HG02678 (cell line): Measurements from ENCODE around the gene SARS1.
"Not testable (repeated sequence)": the region's sequence is repeated elsewhere in the genome, so short reads cannot be mapped to it uniquely, and the experiment has no call there.

Source experiments
- ATAC-seq: cut with Tn5 transposase; IDR thresholded peaks from one replicate; pipeline ENCODE4 v1.9.1; 2021; ENCODE audit warnings: mild to moderate bottlenecking, moderate library complexity; ENCODE audit not compliant: unreplicated experiment

The SARS1 gene

DNA sequence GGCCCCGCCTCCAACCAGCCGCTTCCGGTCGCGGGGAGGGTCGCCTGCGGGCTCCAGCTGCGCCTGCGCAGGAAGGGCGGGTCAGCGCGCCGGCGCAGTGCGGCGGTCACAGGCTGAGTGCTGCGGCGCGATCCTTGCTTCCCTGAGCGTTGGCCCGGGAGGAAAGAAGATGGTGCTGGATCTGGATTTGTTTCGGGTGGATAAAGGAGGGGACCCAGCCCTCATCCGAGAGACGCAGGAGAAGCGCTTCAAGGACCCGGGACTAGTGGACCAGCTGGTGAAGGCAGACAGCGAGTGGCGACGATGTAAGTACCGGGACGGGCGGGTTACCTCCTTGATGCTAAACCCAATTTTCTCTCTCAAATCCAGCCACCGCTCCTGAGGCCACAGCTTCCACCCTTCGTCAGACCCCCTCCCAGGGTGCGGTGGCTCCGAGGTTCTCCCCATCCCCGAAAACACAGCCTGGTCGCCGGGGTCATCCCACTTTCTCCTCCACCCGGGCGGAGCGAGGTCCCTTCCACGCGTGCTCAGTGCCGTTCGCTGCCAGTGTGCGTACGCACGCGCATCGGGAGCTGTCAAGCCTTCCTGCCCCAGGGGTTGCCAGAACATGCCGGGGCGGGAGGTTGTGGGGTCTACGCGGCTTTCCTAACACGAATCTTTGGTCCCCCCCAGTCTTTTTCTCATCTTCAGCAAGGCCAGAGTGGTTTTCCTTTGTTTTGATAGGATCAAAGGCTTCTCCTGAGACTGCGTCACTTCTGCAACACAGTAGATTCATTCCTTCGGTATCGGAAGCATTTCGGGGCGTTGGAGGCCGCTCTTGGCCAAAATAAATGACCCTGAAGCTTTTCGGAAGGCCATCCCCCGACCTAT is at the start of gene SARS1:
Gene SARS1, plus strand, starts transcription at position 95 of the 870 bp plus-strand sequence. Its CDS starts 75 bp downstream, at position 170.
- peak; percentile 82 for ATAC-seq

DNA sequence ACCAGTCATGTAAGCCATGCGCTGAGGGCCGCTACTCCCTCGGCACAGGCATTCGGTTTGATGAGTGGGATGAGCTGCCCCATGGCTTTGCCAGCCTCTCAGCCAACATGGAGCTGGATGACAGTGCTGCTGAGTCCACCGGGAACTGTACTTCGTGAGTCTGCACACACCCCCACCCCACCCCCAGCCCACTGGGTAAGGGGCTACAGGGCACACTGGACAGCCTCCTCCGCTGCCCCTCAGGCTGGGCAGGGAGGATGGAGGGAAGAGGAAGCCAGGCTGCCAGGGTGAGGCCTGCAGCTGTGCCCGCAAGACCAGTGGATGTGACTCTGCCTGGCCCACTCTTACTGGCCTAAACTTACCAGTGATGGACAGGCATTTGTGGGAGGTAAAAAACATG is 49.2 kb upstream of the SARS1 start:
- no peak for ATAC-seq

DNA sequence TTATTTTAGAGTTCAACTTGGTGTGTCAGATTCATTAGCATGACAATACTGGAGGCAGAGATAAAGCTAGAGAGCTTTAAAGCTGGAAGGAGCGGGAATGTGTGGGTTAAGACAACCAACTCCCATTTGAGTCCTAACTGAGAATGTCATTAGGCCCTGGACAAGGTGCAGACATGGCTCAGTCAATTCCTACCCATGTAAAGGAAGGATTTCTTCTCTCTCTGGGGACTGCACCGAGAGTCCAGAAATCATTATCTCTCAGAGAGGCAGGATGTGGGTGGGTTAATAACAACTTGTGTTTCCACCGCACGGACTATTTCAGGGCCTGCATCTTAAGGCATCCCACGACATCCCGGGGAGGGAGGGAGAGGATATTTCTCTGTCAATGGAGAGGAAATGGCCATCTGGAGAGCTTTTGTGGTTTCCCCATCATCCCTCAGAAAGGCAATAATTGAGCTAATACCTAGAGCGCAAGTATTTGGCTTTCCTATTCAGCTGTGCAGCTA is 46.7 kb upstream of the SARS1 start:
- ATAC-seq = peak; percentile 69

DNA sequence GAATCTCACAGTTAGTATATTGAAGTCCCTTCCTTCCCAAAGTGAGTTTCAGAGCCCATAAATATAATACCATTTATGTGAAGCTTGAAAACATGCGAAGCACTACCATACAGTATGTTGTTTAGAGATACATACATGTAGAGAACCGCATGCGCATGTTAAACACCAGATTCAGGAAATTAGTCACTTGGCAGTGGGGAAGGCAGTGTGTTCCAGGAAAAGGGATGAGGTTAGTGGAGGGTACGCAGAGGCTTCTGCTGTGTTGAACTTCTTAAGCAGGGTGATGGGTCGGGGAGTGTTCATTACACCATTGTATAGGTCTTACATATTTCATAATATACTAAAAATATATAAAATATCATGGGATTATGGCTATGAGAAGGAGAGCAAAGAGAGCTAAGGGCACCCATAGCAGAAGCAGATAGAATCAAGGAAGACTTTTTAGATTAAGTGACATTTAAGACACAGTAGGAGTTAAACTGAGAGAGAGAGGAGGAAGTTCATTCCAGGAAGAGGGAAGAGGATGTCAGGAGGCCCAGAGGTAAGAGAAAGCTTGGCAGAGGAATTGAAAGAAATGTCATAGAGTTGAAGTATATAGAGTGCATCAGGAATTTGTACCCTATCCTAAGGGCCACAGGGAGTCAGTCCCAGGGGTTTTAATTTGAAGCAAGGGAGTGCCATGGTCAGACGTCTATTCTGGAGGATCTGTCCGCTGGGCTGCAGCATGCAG is 43.5 kb upstream of the SARS1 start:
- ATAC-seq = no peak

- no peak for ATAC-seq
These were observed 42.1 kb upstream of the SARS1 start for GRCh38 chr1:109171646-109172045.

GRCh38 chr1:109176349-109176748 is 37.4 kb upstream of the SARS1 start:
- not testable (repeated sequence) for ATAC-seq

DNA sequence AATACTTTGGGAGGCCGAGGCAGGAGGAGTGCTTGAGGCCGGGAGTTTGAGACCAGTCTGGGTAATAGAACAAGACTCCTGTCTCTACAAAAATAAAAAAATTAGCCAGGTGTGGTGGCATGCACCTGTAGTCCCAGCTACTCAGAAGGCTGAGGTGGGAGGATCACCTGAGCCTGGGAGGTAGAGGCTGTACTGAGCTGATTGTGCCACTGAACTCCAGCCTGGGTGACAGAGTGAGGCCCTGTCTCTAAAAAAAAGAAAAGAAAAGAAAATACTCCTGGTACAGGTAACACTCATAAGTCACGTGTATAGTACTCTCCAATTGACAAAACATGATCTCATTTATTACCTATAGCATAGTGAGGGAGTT is 33.0 kb upstream of the SARS1 start:
- not testable (repeated sequence) for ATAC-seq

DNA sequence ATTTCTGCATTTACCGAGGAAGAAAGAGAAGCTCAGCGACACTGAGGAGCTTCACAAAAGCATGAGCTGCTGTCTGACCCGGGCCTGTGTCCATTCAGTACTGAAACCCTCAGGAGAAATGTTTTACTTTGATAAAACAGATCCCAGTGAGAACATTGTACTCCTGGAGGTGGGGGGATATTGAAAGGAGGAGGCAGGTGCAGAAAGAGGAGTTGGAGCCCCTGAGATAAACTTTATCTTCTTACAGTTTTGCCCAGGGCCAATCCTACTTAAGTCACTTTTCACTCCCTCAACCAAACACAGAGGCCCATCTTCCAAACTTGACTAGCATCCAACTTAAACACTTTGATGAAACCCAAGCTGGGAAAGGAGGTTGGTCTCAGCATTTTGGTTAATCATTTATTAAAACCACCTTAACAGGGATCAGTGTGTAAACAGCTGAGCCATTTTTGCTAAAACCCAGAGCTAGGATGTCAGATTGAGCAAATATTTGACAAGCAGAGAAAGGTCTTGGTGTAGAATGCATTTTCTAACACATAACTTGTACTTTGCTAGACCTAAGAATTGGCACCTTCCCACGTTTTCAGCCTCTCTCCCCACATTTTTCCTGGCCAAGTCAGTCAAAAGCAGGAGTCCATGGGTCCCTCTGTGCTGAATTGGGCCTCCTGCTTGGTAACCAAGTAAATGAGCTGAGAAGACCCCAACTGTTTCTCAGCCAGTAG is 32.5 kb upstream of the SARS1 start:
- ATAC-seq = no peak

GRCh38 chr1:109181807-109182163 is 31.9 kb upstream of the SARS1 start:
- no peak for ATAC-seq

DNA sequence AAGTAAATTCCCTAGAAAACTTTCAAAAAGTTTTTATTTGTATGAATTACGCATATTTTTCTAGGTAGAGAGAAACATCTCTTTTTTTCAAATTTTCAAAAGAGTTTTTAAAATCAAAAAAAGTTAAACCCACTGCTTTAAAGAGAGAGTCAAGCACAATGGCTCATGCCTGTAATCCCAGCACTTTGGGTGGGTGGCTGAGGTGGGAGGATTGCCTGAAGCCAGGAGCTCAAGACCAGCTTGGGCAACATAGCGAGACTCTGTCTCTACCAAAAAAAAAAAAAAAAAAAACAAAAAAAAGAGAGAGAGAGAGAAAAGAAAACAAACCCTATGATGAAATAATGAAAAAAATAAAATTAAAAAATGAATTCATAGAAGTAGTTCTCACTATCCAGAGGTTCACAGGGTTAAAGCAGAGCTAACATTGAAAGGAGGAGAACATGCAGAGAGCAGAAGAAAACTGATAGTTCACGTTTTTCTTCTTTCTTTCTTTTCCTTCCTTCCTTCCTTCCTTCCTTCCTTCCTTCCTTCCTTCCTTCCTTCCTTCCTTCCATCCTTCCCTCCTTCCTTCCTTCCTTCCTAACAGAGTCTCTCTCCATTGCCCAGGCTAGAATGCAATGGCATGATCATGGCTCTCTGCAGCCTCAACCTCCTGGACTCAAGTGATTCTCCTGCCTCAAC is 30.5 kb upstream of the SARS1 start:
- ATAC-seq = no peak

- ATAC-seq = no peak
These were observed 29.0 kb upstream of the SARS1 start for GRCh38 chr1:109184687-109185086.

DNA sequence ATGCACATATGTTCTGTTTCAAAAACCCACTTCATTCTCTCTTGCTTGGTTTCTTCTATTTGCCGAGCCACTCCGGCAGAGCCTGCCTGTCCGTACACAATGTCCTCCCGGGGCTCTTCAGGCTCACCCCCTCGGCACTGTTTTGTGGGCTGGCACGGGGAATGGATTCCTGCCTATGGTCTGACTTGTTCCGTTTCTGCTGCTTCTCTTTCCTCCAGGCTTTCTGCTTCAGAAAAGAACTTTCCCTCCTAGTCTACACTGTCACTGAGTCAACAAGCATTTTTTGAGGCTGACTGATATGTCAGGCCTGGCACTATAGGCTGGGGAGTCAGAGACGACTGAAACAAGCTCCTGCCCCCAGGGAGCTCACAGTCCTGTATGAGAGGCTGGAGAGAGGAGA is 28.4 kb upstream of the SARS1 start:
- ATAC-seq = no peak

DNA sequence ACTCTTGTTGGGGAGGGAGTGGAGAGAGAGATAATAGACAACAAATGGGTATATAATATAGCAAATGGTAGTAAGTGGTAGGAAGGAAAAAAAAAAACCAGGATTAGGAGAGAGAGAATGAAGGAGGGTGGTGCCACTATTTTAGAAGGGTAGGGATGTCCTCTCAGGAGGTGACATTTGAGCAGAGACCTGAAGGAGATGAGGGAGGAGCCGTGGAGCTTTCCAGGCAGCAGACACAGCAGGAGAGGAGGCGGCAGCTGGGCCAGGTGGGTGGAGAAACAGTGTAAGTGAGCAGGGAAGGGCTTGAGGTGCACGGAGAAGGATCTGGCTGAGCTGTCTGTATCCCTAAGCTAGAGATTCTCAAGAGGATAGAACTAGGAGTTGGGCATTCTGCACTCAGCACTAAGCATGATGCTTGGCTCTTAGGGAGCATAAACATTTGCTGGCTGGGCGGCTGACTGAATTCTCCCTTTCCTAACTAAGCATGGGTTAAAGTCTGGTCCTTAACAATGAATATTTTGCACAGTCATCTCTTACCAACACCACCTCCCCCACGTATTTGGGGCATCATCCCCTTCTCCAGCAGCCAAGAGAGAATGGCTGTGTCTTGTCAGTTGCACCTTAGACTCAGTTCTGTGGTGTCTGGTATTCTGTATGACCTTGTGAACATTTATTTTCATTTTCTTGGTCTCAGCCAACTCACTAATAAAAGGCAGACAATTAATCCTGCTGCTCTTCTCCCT is 27.6 kb upstream of the SARS1 start:
- ATAC-seq = no peak

DNA sequence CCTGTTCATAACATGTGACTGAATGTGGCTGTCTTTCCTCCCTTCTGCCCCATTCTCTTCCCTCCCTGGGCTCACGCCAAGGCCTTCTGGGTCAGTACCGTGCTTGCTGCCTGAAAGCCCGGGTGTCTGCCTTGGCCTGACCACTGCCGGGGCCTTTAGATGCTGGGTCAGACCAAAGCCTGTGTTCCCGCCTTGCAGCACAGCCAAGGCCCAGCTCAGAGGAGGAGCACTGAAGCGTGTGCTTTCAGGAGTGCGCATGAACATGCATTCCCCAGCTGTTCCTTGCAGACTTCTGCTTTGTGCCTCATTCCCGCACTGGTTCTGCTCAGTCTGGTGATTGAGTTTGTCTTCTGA is 27.0 kb upstream of the SARS1 start:
- ATAC-seq = no peak

GRCh38 chr1:109187127-109187526 is 26.6 kb upstream of the SARS1 start:
- ATAC-seq = no peak

GRCh38 chr1:109188200-109188599 is 25.5 kb upstream of the SARS1 start:
- ATAC-seq = no peak

DNA sequence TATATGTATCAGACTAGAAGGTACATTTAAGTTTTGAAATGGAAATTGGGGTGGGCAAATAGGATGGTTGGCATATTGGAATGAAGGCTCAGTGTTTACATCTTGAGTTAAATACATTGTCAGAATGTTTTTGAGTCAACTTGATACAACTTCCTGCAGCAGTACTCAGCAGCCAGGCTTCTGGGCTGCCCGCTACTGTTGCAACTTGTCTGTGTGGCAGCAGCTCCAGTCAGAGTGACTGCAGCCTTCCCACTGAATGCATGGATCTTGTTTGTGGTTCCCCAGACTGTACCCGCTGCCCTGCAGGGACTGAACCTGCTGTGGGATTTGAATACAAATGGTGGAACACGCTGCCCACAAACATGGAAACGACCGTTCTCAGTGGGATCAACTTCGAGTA is 24.9 kb upstream of the SARS1 start:
- no peak for ATAC-seq

DNA sequence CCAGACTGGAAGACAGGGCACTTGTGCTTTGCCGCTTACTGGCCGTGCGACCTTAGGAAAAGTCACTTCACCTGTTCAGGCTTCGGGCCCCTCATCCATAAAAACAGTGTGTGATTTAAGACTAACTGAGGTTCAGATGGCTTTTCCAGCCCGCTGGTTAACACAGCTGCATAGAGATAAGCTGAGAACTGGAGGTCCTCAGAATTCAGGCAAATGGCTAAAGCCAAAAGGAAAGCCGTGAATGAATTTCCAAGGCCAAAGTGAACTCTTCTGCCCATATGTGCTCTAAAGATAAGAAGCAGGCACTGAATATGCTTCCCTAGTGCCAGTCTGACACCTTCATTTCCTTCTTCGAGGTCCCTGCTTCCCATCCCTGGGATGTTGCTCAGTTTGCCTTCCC is 23.5 kb upstream of the SARS1 start:
- ATAC-seq = no peak

- no peak for ATAC-seq
These were observed 22.3 kb upstream of the SARS1 start for GRCh38 chr1:109191377-109191776.

DNA sequence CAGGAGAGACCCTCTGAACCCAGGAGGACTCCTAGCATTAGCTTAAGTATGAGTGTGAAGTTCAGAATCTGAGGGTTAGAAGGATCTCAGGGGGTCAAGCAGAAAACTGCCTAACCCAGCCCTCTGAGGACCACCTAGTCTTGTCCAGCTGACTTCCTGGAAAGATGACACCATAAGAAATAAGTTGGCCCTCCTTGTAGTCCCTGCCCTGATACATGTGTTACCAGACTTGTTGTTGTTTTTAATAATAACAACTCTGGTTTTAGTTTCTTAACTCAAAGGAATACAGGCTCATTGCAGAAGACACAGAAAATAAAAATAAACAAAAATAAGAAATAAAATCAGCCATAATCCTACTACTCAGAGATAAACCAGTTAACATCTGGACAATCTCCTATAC is 21.8 kb upstream of the SARS1 start:
- no peak for ATAC-seq
